IMR-90 (cell line): ENCODE measurements around the gene ABHD12. TPM values are rescaled to one million over a fixed set of nuclear protein-coding genes. Genes with fewer than 3 reads are reported as not detected.

ENCODE experiments used
- ATAC-seq: fragments of 200-7000 bp; cut with Tn5 transposase; 2 replicates; pipeline ENCODE4 v1.9.1; 2020; ENCODE audit warnings: low read depth, mild to moderate bottlenecking, moderate library complexity
- BruUV-seq: library from RNA; stranded (reverse); fragments of 400-500 nt; replicated peaks from 2 replicates; lab custom pipeline; 2021; lab: Mats Ljungman, UMichigan
- CTCF ChIA-PET: fragments of 300-600 bp; formaldehyde crosslinking; extraction: SDS; loops from one replicate; lab custom pipeline; 2021; ENCODE audit warnings: antibody characterized with exemption; lab: Yijun Ruan, JAX
- POLR2A ChIA-PET: fragments of 300-600 bp; sonication (Branson Sonifier 250); formaldehyde crosslinking; loops from one replicate; lab custom pipeline; 2022; ENCODE audit warnings: antibody characterized with exemption; ENCODE audit not compliant: unreplicated experiment; lab: Charles Lee
- DNase-seq: peaks from one replicate; pipeline ENCODE4 v3.0.0; 2013
- H2AFZ ChIP-seq: replicated peaks from 2 replicates; pipeline ENCODE3; 2013; ENCODE audit warnings: low read length, mild to moderate bottlenecking; ENCODE audit not compliant: poor library complexity
- H2AK5ac ChIP-seq: 2 replicates; pipeline ENCODE4 v1.6.1; 2013; ENCODE audit warnings: low read depth, low read length, inconsistent platforms
- H2AK9ac ChIP-seq: replicated peaks from 2 replicates; pipeline ENCODE3; 2013; ENCODE audit warnings: mild to moderate bottlenecking, low read depth, low read length, moderate library complexity; ENCODE audit not compliant: poor library complexity
- H2BK120ac ChIP-seq: 2 replicates; pipeline ENCODE4 v1.6.1; 2013; ENCODE audit warnings: low read depth, low read length, inconsistent platforms
- H2BK15ac ChIP-seq: 3 replicates; pipeline ENCODE4 v1.6.1; 2013; ENCODE audit warnings: low read depth, low read length, inconsistent platforms
- H2BK20ac ChIP-seq: 2 replicates; pipeline ENCODE4 v1.6.1; 2013; ENCODE audit warnings: low read depth, mild to moderate bottlenecking, inconsistent platforms, low read length, moderate library complexity
- H2BK5ac ChIP-seq: 2 replicates; pipeline ENCODE4 v1.6.1; 2013; ENCODE audit warnings: mild to moderate bottlenecking, low read depth, low read length, inconsistent platforms; ENCODE audit not compliant: poor library complexity, severe bottlenecking
- H3K14ac ChIP-seq: replicated peaks from 2 replicates; pipeline ENCODE4 v1.6.1; 2013; ENCODE audit warnings: low read depth, low read length, inconsistent platforms
- H3K18ac ChIP-seq: 2 replicates; pipeline ENCODE4 v1.6.1; 2013; ENCODE audit warnings: low read depth, low read length, control low read depth
- H3K23ac ChIP-seq: 2 replicates; pipeline ENCODE4 v1.6.1; 2013; ENCODE audit warnings: low read depth, low read length, inconsistent platforms
- H3K27ac ChIP-seq: 2 replicates; pipeline ENCODE4 v1.5.1; 2013; ENCODE audit warnings: mild to moderate bottlenecking, control low read depth, low read length; ENCODE audit not compliant: insufficient read depth
- H3K27me3 ChIP-seq: 2 replicates; pipeline ENCODE4 v1.6.1; 2013; ENCODE audit warnings: low read length; ENCODE audit not compliant: control insufficient read depth, insufficient read depth
- H3K36me3 ChIP-seq: 2 replicates; pipeline ENCODE4 v1.6.1; 2013; ENCODE audit warnings: low read length, mixed read lengths; ENCODE audit not compliant: control insufficient read depth, insufficient read depth
- H3K4ac ChIP-seq: 2 replicates; pipeline ENCODE4 v1.6.1; 2013; ENCODE audit warnings: low read depth, low read length, inconsistent platforms
- H3K4me1 ChIP-seq: 2 replicates; pipeline ENCODE4 v1.6.1; 2013; ENCODE audit warnings: low read length, mixed read lengths; ENCODE audit not compliant: control insufficient read depth, insufficient read depth
- H3K4me2 ChIP-seq: 2 replicates; pipeline ENCODE4 v1.6.1; 2013; ENCODE audit warnings: low read depth, mild to moderate bottlenecking, control low read depth, low read length, moderate library complexity
- H3K4me3 ChIP-seq: 2 replicates; pipeline ENCODE4 v1.5.1; 2013; ENCODE audit warnings: low read depth, mild to moderate bottlenecking, control low read depth, low read length, moderate library complexity; ENCODE audit not compliant: insufficient read depth
- H3K56ac ChIP-seq: 2 replicates; pipeline ENCODE4 v1.6.1; 2013; ENCODE audit warnings: low read length, inconsistent platforms; ENCODE audit not compliant: insufficient read depth; ENCODE audit errors: extremely low read depth
- H3K79me1 ChIP-seq, 2 experiments: 2 replicates each; pipeline ENCODE4 v1.6.1; 2013; ENCODE audit warnings: low read length in 2 of 2, inconsistent platforms in 1 of 2, low read depth in 1 of 2
- H3K9ac ChIP-seq: 2 replicates; pipeline ENCODE4 v1.6.1; 2013; ENCODE audit warnings: low read depth, low read length, control low read depth
- H3K9me1 ChIP-seq: 2 replicates; pipeline ENCODE4 v1.6.1; 2013; ENCODE audit warnings: low read length, inconsistent platforms; ENCODE audit not compliant: insufficient read depth
- H3K9me3 ChIP-seq: 2 replicates; pipeline ENCODE4 v1.6.1; 2013; ENCODE audit warnings: low read length; ENCODE audit not compliant: control insufficient read depth, insufficient read depth
- H4K20me1 ChIP-seq: 2 replicates; pipeline ENCODE4 v1.6.1; 2013; ENCODE audit warnings: low read length, inconsistent platforms; ENCODE audit not compliant: insufficient read depth
- H4K5ac ChIP-seq: 2 replicates; pipeline ENCODE4 v1.6.1; 2013; ENCODE audit warnings: mild to moderate bottlenecking, low read depth, low read length, control low read depth
- H4K8ac ChIP-seq, 2 experiments: 2 replicates each; pipeline ENCODE4 v1.6.1; 2013; ENCODE audit warnings: low read depth in 2 of 2, low read length in 2 of 2, control low read depth in 1 of 2, inconsistent platforms in 1 of 2
- H4K91ac ChIP-seq: 2 replicates; pipeline ENCODE4 v1.6.1; 2013; ENCODE audit warnings: low read depth, low read length, inconsistent platforms; ENCODE audit not compliant: insufficient read depth
- CHD1 ChIP-seq: IDR thresholded peaks from 2 replicates; pipeline ENCODE4 v1.6.1; 2012; ENCODE audit warnings: low read depth, low read length, improper control_type of control experiment
- POLR2A ChIP-seq: IDR thresholded peaks from 2 replicates; pipeline ENCODE4 v1.6.1; 2012; ENCODE audit warnings: mild to moderate bottlenecking, low read depth, low read length
- WGBS, 2 experiments: methylation state at CpG; one replicate each; pipeline versions ENCODE4 v1.1.5 to v1.1.7; 2013; ENCODE audit warnings: missing lambda C conversion rate in 2 of 2; ENCODE audit not compliant: insufficient read length in 1 of 2; ENCODE audit errors: extremely low coverage in 2 of 2; 5-methylcytosine and 5-hydroxymethylcytosine counted together
- dilution Hi-C: fragments of 300-500 bp; cut with HindIII; formaldehyde crosslinking; loops from one replicate; pipeline ENCODE4 v1.14.3; 2018; ENCODE audit warnings: low sequenced_read_pairs; ENCODE audit not compliant: unreplicated experiment
- in situ Hi-C: fragments of 300-500 bp; cut with MboI; formaldehyde crosslinking; loops from 3 replicates; pipeline ENCODE4 v1.14.3; 2019; ENCODE audit warnings: low sequenced_read_pairs, inconsistent platforms, mixed read lengths
- intact Hi-C: fragments of 100-400 bp; cut with micrococcal nuclease; formaldehyde crosslinking; loops from 2 replicates; pipeline ENCODE4 v1.10.0; 2022
- polyA plus RNA-seq, 3 experiments: library from polyadenylated mRNA; depleted of rRNA; stranded (reverse); fragments of >200 nt; gene quantifications; 2 replicates each; pipeline ENCODE4 v1.2.3, GENCODE V29; 2012; ENCODE audit warnings: low replicate concordance in 1 of 3
- total RNA-seq: library from RNA; depleted of rRNA; stranded (reverse); fragments of >200 nt; gene quantifications from 2 replicates; pipeline ENCODE4 v1.2.3, GENCODE V29; 2012

ABHD12 gene
- total and polyA plus RNA-seq, 2 of the 4 experiments (the other 2 are of a cell fraction): 80.7 to 108 TPM

GRCh38 chr20:25344634-25345033 is 46.0 kb downstream of the ABHD12 start:
- no peak for TF ChIP-seq CHD1
- no peak for TF ChIP-seq POLR2A
- Histone ChIP-seq H3K23ac (no peak overlapping the region), H2BK20ac (no peak overlapping the region), H4K5ac (no peak overlapping the region), H3K4me2 (peak overlapping the region; percentile 62; the same call in 1 of the 2 replicates), H3K4me1 (peaks cover 3% of the 10 kb centered on the region), H3K27ac (no peak overlapping the region), H2BK15ac (no peak overlapping the region), H2BK5ac (no peak overlapping the region), H3K18ac (no peak overlapping the region), H3K27me3 (no peaks in the 10 kb centered on the region), H3K56ac (no peak overlapping the region), H3K4ac (no peak overlapping the region), H4K8ac (no peak overlapping the region), H3K36me3 (no peaks in the 10 kb centered on the region), H3K4me3 (no peak overlapping the region), H3K9me3 (no peaks in the 10 kb centered on the region), H2AK5ac (no peak overlapping the region), H3K79me1 (peaks cover 43 to 67% of the 10 kb centered on the region in 2 experiments), H4K20me1 (peaks cover 35% of the 10 kb centered on the region), H2BK120ac (no peak overlapping the region), H3K14ac (0 out of 2 replicates have a peak overlapping the region, but pooled peaks have one; percentile 7), H3K9ac (no peak overlapping the region), H4K91ac (no peak overlapping the region), H2AFZ (no peak overlapping the region), H2AK9ac (no peak overlapping the region), H3K9me1 (peaks cover 10% of the 10 kb centered on the region)
- in situ Hi-C loops (no loop called here), intact Hi-C loops (loop anchor here (2.0 kb wide), 1 partner anchor 16 kb away; no protein-coding TSS in a partner anchor), dilution Hi-C loops (no loop called here)
- no CpG with 5 or more reads among the region's 3 CpGs for WGBS, 2 experiments
- no peak; the same call in 1 of the 2 replicates for ATAC-seq
- CTCF ChIA-PET: interaction anchor here (0.8 kb wide), 1 partner anchor 10 kb away, joined by 3 read pairs; no protein-coding TSS in a partner anchor
- BruUV-seq: no TSS peak
- DNase-seq: peak; percentile 18
- POLR2A ChIA-PET: no interaction called here
